ENCODE measurements around the gene PRPF4.

DNA sequence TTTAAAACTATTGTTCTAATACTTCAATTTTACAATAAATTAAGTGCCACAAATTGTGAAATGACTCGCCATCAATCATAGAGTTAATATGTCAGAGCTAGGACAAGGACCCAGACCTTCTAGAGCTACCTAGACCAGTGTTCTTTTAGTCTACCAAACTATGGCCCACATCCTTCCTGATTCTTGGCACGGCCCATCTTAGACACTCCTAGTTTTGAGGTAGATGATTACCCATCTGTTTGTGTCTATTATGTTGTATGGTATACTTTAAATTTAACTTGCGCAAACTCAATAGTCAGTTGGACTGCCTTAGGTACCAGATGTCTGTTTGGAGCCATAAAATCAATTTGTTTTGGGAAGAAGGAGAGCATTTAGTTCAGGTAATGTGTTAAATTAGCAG, 17.6 kb upstream of the PRPF4 start:
- TF ChIP-seq REST (IDR thresholded peaks at IDR 0.05; ENCODE audit: insufficient read depth in 1 of 2, low read depth in 2 of 2, low read length in 2 of 2) = no peak
- TF ChIP-seq POLR2AphosphoS5 (IDR thresholded peaks at IDR 0.05; ENCODE audit: low read depth, low read length) = no peak
- TF ChIP-seq TAF1 (IDR thresholded peaks at IDR 0.05; ENCODE audit: borderline replicate concordance, insufficient read depth, low read length) = no peak
- no peak for TF ChIP-seq FOXP2 (optimal IDR thresholded peaks at IDR 0.05; ENCODE audit: borderline replicate concordance, extremely low read depth, extremely low read length, insufficient read depth)
- TF ChIP-seq SIN3A (IDR thresholded peaks at IDR 0.05; ENCODE audit: borderline replicate concordance, insufficient read depth, low read length) = no peak
